Gastroesophageal sphincter (tissue), 3 donors: ENCODE results near the gene ADCY10.

ENCODE experiments used
- POLR2A ChIP-seq, 2 donors: fragments of 450-650 bp; IDR thresholded peaks; one replicate each; pipeline ENCODE4 v1.6.1; 2017; ENCODE audit warnings: antibody characterized with exemption in 2 of 2, mild to moderate bottlenecking in 2 of 2, moderate library complexity in 1 of 2
- POLR2AphosphoS5 ChIP-seq: sonication (generic); formaldehyde crosslinking; IDR thresholded peaks from one replicate; pipeline ENCODE4 v1.6.1; 2017; ENCODE audit warnings: antibody characterized with exemption
- TF ChIP-seq, protein P1 (sequence below), 4 experiments: fragments of 200-600 bp in 2 of 4; fragments of 450-650 bp in 2 of 4; sonication (generic) in 1 of 4; IDR thresholded peaks; one replicate each; pipeline ENCODE4 v1.5.1; 2017 to 2019; ENCODE audit warnings: antibody characterized with exemption in 4 of 4, mild to moderate bottlenecking in 2 of 4, moderate library complexity in 2 of 4

DNA sequence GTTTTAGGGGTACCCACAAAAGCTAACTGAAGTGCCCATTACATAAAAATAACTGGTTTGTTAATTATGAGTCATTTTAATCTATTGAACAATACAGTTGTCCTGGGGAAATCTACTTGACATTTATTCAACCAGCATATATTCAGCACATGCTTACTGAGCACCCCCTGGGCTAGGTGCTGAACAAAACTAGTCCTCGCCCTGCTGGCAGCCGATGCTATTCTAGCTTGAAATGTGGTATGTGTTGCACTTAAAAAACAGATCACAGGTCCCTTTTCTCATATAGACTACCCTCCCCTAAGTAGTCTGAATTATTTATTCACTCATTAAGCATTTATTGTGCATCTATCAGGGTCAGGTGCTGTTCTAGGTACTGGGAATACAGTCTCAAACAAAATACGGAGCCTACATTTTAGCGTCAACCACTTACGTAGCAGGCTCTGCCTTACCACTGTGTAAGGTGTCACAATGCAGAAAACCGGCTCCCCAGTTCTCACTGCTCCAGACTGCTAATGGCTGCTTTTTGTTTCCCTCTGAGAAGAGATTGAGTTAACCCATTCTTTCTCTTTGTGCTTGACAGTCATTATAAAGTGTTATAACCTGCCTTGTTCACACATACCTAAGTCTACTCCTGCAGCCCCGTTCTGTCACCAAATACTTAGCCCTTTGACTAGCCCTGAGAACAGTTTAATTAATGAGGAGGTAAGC is 57.1 kb downstream of the ADCY10 start:
- TF ChIP-seq, protein P1, sequence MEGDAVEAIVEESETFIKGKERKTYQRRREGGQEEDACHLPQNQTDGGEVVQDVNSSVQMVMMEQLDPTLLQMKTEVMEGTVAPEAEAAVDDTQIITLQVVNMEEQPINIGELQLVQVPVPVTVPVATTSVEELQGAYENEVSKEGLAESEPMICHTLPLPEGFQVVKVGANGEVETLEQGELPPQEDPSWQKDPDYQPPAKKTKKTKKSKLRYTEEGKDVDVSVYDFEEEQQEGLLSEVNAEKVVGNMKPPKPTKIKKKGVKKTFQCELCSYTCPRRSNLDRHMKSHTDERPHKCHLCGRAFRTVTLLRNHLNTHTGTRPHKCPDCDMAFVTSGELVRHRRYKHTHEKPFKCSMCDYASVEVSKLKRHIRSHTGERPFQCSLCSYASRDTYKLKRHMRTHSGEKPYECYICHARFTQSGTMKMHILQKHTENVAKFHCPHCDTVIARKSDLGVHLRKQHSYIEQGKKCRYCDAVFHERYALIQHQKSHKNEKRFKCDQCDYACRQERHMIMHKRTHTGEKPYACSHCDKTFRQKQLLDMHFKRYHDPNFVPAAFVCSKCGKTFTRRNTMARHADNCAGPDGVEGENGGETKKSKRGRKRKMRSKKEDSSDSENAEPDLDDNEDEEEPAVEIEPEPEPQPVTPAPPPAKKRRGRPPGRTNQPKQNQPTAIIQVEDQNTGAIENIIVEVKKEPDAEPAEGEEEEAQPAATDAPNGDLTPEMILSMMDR (IDR thresholded peaks at IDR 0.05) = no peak
- TF ChIP-seq POLR2A (IDR thresholded peaks at IDR 0.05) (no peak), POLR2AphosphoS5 (no peak)
